Fibroblast of skin of scalp (primary cell): ENCODE measurements around the gene TIMM44. TPM values are rescaled to one million over a fixed set of nuclear protein-coding genes. Genes with fewer than 3 reads are reported as not detected.

Source experiments
- DNase-seq: peaks from one replicate; pipeline ENCODE4 v3.0.0-alpha.2; 2013
- polyA plus RNA-seq, 2 experiments: library from polyadenylated mRNA; unstranded; fragments of 120-200 nt; gene quantifications; one replicate each; pipeline ENCODE4 v1.2.1, GENCODE V29; 2013; ENCODE audit not compliant: insufficient read length in 2 of 2

The TIMM44 gene
- polyA plus RNA-seq (2013, experiment 1 of 2; ENCODE audit: insufficient read length) = 89.9 TPM
- polyA plus RNA-seq (2013, experiment 2 of 2; ENCODE audit: insufficient read length) = 88.7 TPM

DNA sequence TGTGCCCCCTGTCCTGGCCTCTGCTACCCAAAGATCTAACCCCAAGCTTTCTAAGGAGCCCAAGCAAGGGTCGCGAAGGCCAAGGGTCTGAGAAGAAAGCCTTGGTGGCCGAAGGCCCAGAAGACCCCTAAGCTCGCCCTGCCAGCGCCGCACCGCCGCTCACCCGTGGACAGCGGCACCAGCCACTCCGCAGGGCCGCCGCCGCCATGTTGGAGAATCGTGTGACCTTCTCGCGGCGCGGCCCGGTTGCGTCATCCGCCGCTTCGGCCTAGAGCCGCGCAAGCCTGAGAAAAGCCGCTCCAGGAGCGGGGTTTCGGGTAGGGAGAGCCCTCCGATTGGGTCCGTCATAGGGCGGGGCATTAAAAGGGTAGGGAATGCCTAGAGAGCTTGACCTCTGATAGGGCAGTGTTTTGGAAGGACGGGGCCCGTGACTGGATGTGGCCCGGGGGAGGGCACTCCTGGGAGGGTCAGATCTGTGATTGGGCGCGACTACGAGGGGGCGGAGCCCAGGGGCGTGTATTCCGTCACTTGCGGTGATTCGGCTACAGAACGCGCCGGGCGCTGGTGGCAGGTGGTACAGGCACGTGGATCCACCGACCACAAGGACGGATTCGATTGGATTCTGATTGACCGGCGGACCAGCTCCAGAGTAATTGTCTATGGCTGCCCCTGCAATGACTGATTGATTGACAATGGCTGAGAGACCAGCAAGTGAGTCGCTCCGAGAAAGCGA lies at the start of gene TIMM44:
TIMM44 (minus strand) TSS at position 223 of the 733 bp plus-strand sequence; CDS start at position 208, 15 bp downstream.
- peak; percentile 100 for DNase-seq

DNA sequence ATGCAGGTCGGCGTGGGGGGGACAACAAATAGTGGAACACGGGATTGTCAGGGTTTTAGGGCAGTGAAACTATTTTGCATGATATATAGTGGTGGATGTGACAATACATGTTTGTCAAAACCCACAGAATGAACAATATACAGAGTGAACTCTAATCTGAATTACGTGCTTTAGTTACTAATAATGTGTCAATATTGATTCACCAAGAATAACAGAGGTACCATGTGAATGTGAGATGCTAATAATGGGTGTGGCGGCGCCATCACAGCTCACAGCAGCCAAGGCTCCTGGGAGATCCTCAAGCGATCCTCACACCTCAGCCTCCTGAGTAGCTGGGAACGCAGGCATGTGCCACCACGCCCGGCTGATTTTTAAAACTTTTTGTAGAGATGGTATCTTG lies 49.1 kb upstream of the TIMM44 start:
- no peak for DNase-seq

- no peak for DNase-seq
Observed at GRCh38 chr19:7989071-7989575, 45.7 kb upstream of the TIMM44 start.

- no peak for DNase-seq
Observed at GRCh38 chr19:7988307-7988706, 44.8 kb upstream of the TIMM44 start.

DNA sequence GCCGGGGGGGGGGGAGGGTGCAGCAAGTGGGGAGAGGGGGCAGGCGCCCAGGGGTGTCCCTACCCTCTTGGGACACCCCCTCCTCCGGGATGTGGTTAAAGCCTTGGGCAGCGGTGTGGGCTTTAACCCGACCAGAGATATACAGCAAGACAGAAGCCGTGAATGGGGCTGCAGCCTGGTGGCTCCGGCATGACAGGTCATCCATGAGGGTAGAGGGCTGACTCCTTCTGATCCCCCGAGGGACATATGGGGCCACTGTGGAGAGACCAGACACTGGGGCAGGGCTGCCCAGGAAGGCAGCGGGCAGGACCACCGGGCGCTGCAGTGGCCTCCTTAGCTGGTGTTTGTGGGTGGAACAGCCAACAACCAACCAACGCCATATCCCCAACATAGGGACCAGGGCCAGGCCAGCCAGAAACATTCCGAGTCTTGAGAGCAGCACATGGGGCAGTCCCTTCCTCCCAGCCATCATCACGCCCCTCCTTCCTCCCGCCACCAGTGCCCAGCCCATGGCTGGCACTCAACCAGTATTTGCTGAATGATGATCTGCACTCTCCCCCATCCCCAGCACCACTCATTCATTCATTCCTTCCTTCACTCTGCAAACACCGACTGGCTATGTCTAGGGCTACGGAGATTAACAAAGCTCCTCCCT lies 43.8 kb upstream of the TIMM44 start:
- no peak for DNase-seq

GRCh38 chr19:7986321-7987113 lies 43.1 kb upstream of the TIMM44 start:
- DNase-seq = peak; percentile 38

DNA sequence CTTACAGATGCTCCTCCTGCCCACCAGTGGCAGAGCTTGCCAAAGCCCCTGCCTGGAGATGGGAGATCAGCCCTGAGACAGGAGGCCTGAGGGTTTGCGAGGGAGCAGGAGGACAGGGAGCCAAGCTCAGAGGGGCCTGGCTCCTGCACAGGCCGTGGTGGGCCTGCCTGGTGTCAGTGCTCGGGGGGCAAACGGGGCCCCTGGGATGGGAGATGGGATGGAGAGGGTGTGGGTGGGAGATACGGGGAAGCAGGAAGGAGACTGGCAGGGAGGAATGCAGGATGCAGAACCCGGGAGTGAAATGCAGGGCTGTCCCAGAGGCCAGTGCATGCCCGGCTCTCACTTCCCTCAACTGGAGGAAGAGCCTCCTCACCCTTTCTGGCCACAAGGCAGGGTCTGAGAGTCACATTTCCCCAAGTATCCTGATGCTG lies 42.0 kb upstream of the TIMM44 start:
- DNase-seq = no peak

DNA sequence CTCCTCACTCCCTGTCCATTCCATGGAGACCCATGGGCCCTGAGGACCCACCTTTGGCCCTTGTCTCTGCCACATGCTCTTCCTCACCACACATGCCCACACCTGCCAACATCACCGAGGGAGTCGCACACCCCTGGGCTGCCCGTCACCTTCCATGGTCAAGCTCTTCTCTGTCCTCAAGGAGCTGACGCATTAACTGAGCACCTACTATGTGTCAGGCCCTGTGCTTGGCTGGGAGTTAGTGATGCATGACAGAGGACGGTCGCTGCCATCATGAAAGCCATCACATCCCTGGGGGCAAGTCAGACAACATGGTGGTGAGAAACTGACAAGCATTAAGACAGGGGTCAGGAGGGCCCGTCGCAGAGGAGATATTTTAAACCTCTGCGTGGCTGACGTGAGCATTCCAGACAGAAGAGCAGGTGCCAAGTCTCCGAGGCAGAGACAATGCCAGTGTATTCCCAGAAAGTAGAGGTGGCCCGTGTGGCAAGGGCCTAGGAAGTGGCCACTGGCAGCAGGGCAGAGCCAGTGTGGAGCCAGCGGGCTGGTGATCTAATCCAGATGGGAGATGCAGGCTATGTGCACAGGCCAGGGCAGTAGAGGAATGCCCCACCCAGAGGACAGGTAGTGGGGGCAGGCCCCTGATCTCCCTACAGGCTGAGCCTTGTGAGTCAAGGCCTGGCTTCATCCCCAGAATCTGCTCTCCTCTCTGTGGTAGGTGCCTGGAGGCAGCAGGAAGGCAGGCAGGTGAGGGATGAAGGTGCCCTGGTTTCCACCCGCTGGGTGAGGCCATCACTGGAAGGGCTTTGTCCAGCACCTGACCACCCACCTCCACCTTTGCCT lies 40.8 kb upstream of the TIMM44 start:
- DNase-seq = no peak

GRCh38 chr19:7983286-7983950 lies 40.0 kb upstream of the TIMM44 start:
- DNase-seq = no peak

DNA sequence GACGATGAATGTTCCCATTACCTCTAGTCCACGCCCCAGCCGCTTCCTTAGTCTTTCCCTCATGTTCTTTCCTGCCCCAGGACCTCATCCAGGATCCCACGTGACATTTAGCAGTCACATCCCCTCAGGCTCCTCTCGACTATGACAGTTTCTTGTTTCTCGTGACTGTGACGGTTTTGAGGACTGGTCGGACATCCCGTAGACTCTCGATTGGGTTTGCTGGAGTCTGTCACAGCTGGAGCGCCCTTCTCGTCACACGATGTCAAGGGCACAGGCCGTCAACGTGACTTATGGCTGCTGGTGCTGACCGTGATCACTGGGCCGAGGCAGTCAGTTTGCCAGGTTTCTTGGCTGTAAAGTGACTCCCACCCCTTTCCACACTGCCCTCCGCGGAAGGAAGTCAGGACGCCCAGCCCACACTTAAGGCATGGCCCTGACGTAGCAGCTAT lies 39.2 kb upstream of the TIMM44 start:
- no peak for DNase-seq

DNA sequence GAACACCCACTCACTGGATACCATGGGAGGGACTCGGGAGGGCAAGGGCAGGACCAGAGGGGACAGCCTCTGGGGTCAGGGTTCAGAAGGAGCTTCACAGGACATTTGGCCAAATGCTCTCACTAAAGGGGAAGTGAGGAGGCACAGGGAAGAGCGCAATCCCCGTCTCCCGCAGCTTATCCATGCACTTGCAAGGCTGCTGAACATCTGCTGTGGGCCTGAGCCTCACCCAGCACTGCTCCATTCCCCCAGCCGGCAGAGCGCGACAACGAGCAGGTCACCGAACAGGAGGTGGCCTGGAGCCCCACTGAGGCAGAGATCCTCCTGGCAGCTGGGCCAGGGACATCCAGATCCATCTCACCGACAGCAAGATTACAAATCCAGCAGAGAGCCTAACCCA lies 38.6 kb upstream of the TIMM44 start:
- DNase-seq = no peak

- DNase-seq = no peak
Observed at GRCh38 chr19:7981661-7982060, 38.2 kb upstream of the TIMM44 start.

DNA sequence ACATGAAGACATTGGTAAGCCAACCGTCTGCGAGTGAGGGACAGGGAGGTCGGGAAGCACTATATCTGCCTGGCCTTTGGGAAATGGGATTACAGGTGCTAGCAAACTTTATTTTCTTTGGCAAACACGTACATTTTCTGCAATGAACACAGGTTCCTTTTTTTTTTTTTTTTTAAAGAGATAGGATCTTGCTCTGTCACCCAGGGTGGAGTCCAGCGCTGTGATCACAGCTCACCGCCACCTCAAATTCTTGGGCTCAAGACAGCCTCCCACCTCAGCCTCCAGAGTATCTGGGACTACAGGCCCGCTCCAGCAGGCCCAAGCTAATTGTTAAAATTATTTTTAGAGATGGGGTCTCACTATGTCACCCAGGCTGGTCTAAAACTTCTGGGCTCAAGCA lies 37.7 kb upstream of the TIMM44 start:
- DNase-seq = no peak

- no peak for DNase-seq
Observed at GRCh38 chr19:7980635-7981121, 37.2 kb upstream of the TIMM44 start.

DNA sequence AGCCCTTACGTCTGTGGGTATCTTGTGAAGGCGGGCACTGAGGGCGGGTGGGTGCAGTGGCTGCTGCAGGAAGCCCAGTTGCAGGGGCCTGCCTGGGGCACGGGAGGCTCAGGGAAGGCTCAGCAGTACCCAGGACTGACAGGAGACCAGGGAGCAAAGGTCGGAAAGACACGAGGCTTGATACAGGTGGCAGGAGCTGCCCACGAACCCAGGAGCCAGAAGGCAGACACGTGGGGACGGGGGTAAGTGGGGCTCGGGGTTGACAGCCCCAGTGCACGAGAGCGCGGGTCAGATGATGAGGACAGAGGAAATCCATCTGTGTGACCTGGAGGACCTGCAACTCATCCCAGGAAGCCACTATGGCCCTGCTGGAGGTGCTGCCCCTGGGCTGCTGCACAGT lies 36.7 kb upstream of the TIMM44 start:
- DNase-seq = no peak

DNA sequence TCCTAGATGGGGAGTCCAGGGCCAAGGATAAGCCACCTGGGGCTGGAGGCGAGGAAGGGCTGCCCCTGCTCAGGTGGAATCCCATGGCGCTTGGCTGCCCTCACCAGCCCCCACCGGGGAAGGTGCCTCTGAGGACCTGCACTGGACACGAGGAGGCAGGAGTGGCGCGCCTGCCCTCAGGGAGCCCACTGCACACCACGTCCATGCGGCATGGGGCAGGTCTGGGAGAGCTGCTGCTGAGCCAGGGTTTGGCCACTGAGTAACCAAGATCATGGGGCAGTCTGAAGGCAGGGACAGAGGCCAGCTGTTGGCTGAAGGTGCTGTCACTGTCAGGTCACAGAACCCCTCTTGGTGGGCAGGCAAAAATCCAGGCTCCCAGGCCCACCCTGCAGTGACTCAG lies 36.1 kb upstream of the TIMM44 start:
- no peak for DNase-seq

DNA sequence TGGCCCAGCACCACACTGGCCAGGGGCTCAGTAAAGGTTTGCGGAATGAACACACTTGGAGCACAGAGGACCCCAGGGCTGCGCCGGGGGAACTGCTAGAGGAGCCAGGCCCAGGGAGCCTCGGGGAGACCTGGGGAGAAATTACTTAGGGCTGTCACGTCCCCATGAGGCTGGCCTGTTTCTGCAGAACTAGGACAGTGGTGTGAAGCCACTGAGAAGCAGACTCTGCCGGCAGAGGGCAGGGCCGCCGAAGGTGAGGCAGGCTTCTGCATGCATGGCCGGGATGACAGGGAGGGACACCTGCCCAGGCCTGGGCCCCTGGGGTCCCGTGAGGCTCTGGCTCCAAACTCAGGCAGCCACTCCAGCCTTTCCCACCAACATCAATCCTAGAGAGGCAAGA lies 35.5 kb upstream of the TIMM44 start:
- DNase-seq = no peak

DNA sequence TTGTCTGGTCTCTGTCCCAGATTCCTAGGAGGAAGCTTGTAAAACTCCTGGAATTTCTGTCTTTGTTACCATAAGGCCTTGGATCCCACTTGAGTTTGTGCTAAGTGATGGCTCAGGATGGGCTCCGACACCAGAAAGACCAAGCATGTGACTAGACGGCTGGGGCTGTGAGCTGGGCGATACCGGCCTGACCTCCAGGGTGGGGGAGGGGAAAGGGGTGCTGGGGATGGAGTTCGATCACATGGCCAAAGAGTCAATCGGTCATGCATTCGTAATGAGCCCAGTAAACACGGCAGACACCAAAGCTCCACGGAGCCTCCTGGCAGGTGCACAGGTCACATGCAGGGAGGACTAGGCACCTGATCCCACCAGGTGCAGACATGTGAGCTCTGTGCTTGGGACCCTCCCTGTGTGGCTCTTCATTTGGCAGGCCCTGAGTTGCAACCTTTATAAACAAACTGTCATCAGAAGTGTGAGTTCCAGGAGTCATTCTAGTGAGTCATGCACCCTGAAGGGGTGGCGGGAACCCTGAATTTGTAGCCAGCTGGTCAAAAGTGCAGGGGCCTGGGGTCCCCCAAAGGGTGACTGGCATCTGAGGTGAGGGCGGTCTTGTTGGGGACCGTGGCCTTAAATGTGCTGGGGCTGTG lies 34.8 kb upstream of the TIMM44 start:
- no peak for DNase-seq

DNA sequence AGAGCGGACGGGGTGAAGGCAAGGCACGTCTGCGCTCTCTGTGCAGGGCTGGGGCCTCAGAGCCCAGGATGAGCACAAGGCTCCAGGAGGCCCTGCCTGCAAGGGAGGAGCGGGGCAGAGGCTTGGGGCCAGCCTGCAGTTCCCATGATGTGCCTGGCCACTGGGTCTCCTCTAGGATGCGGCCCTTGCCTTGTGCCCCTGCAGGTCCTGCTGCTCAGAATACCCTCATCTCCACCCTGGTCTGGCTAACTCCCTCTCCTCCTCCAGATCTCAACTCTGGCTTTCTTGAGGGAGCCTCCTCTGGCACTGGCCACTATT lies 34.2 kb upstream of the TIMM44 start:
- DNase-seq = no peak

- DNase-seq = no peak
Observed at GRCh38 chr19:7977021-7977722, 33.7 kb upstream of the TIMM44 start.
